ENCODE measurements around the gene ESYT3.

DNA sequence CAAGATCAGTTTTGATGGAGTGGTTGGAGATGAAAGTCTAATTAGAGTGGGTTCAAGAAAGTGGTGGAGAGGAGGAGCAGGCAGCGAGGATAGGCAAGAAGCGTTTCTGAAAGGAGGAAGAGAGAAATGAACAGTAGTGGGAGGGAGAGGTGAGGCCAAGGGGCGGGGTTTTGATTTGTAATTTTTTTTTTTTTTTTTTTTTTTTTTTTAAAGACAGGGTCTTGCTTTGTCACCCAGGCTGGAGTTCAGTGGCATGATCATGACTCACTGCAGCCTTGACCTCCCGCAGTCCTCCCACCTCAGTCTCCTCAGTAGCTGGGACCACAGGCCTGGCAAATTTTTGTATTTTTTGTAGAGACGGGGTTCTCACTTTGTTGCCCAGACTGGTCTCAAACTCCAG is 49.4 kb upstream of the ESYT3 start:
- TF ChIP-seq, protein P1, sequence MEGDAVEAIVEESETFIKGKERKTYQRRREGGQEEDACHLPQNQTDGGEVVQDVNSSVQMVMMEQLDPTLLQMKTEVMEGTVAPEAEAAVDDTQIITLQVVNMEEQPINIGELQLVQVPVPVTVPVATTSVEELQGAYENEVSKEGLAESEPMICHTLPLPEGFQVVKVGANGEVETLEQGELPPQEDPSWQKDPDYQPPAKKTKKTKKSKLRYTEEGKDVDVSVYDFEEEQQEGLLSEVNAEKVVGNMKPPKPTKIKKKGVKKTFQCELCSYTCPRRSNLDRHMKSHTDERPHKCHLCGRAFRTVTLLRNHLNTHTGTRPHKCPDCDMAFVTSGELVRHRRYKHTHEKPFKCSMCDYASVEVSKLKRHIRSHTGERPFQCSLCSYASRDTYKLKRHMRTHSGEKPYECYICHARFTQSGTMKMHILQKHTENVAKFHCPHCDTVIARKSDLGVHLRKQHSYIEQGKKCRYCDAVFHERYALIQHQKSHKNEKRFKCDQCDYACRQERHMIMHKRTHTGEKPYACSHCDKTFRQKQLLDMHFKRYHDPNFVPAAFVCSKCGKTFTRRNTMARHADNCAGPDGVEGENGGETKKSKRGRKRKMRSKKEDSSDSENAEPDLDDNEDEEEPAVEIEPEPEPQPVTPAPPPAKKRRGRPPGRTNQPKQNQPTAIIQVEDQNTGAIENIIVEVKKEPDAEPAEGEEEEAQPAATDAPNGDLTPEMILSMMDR (conservative IDR thresholded peaks at IDR 0.05) = no peak
- TF ChIP-seq EZH2 (IDR thresholded peaks at IDR 0.05; ENCODE audit: low read depth) = no peak

Data from PC-9 (cell line).